Right lung (tissue), 5 donors: ENCODE results near the gene PBRM1. TPM values are rescaled to one million over a fixed set of nuclear protein-coding genes. Genes with fewer than 3 reads are reported as not detected.
A peak's percentile ranks its signal among the peaks of the same experiment; 100 is the strongest.
"Not testable (repeated sequence)": the region's sequence is repeated elsewhere in the genome, so short reads cannot be mapped to it uniquely, and the experiment has no call there.

Source experiments
- DNase-seq, 2 donors: peaks; one replicate each; pipeline ENCODE4 v3.0.0-alpha.2; 2013
- polyA plus RNA-seq, 5 donors: library from polyadenylated mRNA; unstranded; fragments of 120-200 nt; gene quantifications; one replicate each; pipeline versions ENCODE4 v1.2.1 to v1.2.3, GENCODE V29; 2013; ENCODE audit warnings: inconsistent platforms in 1 of 5, low replicate concordance in 1 of 5; ENCODE audit not compliant: insufficient read length in 5 of 5, insufficient read depth in 1 of 5

Gene PBRM1
- polyA plus RNA-seq, 5 donors, result 42.9 to 78.6 (median 65.2) TPM

DNA sequence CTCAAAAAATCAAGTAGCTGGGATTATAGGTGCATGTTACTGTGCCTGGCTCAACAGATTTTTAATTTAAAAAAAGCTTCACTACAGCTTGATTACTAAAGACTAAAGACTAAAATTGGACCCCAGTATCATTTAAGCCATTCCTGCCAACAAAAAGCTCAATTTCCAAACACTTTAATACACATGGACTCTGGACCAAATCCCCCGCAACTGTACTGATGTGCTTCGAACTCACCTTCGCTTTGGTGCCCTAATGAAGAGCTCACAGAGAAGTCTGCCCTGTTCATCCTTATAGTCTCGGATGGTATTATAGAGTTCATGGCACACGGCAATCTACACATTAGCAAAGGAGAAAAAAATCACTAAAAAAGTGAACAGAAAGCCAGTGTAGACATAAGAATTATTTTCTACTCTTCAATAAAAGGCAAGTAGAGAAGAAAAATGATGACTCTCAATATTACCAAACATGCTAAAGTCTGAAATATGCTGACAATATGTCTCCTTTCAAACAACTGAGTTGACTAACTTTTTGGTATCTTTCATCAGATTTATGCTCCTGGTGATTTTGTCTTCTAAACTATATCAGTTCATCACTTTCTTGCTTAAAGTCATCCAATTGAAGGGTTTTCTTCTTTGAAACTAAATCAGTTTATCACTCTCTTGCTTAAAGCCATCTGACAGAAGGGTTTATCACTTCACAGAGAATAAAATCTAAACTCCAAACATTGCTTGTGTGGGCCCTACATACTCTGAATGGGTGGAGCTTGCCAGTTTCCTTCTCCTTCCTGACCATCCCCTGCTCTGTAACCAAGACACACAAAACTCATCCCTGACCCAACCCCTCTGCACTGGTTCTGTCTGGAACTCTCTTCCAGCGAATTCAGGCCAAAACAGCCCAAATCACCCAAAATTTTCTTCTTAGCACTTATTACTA is 7.2 kb downstream of the PBRM1 start:
- DNase-seq, result no peak

DNA sequence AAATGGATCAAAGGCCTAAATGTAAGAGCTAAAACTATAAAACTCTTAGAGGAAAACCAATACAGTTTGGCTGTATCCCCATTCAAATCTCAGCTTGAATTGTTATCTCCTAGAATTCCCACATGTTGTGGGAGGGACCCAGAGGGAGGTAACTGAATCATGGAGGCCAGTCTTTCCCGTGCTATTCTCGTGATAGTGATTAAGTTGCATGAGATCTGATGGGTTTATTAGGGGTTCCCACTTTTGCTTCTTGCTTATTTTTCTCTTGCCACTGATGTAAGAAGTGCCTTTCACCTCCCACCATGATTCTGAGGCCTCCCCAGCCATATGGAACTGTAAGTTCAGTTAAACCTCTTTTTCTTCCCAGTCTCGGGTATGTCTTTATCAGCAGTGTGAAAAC is 9.5 kb downstream of the PBRM1 start:
- not testable (repeated sequence) for DNase-seq

DNA sequence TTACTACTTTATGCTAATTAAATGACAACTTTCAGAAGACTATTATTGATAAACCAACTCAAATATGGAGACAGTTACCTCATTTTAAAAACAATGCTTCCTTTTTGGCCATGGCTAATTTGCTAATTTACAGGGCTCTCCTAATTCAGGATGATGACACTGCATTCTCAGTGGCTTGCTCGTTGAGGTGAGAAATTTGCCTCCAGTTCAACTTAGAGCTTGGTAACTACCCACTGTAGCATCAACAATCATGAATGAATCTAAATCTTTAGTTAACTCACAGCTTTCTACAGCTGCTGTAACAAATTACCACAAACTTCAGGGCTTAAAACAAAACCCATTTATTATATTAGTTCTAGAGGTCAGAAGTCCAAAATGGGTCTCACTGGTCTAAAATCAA is 14.0 kb downstream of the PBRM1 start:
- DNase-seq, result no peak

DNA sequence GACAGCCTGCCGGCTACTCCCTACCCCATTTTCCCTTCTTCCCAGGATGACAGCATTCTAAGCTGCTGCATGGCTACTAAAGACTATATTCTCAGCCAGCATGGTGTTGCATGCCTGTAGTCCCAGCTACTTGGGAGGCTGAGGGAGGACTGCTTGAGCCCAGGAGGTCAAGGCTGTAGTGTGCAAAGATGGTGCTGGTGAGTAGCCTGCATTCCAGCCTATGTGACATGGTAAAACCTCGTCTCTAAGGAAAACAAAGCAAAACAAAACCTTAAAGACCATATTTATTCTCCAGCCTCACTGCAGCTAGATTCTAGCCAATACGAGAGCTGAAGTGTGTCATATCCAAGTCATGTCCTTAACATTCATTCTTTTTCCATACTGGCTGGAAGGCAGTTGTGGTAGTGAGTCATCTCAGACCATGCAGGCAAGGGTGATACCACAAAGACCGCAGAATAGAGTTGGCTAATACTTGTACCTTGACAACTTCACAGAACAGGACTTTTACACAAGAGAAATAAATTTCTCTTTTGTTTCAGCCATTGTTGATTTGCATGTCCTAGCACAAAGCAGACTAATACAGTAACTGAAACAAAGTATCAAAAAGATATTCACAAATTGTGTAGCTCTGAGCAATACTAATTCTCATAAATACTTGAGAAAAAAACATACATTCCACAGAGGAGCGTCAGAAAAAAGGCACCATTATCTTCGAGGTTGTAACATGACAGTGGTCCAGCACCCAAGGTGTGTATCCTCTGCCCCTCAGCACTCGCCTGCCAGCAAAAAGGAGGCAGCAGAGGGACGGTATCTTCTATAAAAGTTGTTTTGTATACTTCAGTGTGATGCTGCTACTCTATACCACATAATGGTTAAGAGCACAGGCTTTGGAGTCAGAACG is 14.8 kb downstream of the PBRM1 start:
- DNase-seq, result no peak

DNA sequence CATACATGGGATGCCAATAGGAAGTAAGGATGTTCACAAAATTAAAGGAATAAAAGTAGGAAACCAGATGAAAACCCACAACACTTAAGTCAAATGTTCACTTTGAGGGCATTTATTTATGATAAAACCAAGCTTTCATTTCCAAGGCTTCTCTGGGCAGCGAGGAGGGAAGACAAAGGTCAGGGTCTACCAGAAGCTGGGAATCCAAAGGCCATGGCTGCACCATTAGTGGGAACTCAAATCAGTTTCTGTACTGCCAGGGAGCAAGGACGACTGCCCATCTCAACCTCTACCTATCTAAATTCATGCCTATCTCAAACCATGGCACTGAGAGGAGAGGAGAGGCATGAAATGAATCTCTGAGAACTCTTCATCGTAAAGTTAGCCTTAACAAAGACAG is 22.6 kb downstream of the PBRM1 start:
- no peak for DNase-seq

DNA sequence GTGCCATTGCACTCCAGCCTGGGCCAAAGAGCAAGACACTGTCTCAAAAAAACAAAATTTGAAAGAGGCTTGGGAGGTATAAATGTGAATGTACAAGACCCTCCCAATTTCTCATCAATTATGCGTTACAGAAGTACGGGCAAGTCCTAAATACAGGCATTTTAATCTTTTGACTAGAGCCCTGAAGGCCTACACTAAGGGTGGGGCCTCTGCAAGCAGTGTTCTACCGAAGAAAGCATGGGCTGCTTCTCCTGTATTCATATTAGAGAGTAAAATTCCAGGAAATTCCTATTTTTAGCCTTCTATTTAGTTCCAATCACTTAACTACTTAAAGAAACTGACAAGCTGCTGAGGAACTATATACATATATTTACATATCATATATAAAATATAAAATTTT is 25.7 kb downstream of the PBRM1 start:
- DNase-seq, result no peak

DNA sequence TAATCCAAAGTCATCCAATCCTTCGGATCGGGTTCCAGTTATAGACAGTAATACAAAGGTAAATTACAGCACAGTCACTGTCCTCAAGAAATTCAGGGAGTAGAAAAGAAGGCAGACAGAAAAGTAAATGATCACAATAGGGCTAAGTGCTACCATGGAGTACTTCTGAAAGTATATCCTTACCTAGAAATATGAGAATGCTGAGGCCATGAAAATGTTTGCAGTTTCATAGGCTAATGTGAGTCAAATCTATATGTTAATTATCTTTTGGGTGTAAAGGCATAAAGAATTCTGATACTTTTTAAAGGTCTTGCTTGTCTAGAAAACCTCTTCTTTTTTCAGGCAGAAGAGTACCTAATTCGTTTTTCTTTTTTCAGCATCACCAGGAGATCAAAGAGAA is 29.8 kb downstream of the PBRM1 start:
- no peak for DNase-seq

DNA sequence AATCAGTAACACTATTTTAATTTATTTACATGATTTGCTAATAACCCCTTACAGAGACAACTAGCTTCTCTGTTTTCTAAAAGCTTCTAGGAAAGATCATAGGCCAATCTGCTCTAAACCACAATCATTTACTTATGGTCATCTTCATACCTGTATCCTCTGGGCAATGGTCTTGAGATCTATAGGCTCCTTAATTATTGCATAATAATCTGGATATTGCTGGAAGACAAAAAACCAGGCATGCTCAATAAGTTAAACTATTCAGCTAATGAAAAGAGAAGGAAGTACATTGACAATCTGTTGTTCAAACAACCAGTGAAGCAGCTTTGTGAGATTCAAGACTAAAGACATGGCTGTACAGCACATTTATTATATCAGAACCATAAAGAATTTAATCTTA is 34.1 kb downstream of the PBRM1 start:
- DNase-seq, result no peak

DNA sequence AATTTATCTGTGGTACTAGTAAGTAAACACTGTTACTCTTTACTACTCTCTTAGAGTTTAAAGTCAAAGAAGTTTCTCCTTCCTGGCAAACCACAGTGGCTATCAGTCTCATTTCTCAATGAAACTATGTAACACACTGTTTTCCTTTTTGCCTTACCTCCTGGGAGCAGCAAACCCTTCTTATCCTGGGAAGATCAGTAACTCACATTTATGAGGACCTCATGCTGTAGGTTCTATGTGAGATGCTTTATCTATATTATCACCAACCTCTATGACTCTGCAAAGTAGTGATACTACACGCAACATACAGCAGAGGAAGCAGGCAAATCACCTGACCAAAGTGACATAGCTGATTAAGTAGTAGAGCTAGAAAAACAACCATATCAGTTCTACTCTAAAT is 35.3 kb downstream of the PBRM1 start:
- no peak for DNase-seq

DNA sequence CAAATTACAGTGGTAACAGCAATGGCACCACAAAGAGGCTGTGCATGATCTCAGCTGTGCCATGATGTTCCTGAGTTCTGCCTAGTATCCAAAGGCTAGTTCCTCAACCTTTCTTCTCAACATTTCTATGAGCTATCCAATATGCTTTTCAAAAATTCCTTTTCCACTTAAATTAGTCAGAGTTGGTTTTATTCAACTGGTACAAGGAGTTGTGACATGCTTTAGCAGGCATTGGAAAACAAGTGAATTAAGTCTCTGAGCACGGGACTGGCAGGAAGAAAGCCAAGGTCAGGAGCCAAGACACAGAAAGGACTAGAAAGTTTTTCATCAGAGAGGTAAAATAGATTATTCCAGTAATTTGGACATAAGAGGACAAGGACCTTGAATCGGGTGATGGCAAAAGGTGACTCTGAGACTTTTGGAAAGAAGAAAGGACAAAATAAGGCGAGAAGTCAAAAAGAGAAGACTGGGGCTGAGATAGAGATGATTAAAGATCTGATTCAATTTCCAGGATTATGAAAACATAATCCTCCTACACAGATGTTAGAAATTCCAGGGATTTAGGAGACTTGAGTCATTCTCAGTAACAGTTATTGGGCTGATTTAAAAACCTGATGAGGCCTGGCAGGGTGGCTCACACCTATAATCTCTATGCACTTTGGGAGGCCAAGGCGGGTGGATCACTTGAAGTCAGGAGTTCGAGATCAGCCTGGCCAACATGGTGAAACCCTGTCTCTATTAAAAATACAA is 36.1 kb downstream of the PBRM1 start:
- no peak for DNase-seq

DNA sequence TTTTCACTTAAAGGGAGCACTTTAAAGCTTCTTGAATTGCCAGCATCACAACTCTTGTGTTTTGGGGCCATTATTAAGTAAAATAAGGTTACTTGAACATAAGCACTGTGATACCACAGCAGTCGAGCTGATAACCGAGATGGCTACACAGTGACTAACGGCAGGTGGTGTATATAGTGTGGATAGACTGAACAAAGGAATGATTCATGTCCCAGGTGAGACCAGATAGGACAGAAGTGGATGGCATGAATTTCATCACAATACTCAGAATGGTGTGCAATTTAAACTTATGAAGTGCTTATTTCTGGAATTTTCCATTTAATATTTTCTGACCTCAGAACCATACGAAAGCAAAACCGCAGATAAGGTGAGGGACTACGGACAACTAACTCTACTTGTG is 40.2 kb downstream of the PBRM1 start:
- no peak for DNase-seq

DNA sequence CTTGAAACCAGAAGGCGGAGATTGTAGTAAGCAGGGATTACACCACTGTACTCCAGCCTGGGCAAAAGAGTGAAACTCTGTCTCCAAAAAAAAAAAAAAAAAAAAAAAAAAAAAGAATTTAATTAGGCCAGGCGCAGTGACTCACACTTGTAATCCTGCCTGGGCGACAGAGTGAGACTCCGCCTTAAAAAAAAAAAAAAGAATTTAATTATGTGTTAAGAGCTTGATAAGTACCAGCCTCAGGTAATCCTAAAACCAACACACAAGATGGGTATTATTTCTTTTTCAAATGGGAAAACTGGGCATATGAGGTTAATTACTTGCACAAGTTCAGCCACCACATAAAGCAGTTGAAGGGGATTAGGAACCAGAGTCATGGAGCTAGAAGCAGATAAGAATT is 49.0 kb downstream of the PBRM1 start:
- no peak for DNase-seq

DNA sequence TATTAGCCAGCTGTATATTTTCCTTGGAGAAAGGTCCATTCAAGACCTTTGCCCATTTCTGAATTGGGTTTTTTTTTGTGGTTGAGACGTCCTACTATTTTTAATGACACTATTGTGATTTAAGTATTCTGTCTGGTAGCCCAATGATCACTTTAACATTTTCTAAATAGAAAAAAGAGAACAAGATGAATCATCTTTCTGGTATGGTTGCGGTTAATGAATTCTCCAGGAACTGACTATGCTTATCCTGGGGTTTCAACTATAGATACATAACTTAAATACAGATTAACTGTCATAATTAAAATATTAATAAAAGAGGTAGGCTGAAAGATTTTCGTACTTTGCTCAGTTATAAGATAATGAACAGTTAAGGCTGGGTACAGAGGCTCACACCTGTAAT is 51.9 kb downstream of the PBRM1 start:
- no peak for DNase-seq

DNA sequence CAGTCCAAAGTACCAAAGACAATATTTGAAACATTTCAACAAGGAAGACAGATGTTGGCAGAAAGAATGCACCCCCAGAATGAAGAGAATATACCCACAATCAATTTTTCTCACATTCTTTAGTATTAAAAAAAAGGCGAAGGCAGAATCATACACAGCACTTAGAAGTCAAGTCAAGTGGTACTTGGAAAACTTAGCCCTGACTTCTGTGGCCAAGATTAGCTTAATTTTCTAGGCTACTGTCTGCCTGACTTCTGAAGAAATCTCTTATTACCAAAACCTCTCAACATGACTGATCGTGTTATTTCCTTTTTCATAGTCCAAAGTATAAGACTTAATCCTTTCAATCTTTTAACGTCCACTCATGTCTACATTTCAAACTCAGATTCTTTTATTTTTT is 60.7 kb downstream of the PBRM1 start:
- no peak for DNase-seq

DNA sequence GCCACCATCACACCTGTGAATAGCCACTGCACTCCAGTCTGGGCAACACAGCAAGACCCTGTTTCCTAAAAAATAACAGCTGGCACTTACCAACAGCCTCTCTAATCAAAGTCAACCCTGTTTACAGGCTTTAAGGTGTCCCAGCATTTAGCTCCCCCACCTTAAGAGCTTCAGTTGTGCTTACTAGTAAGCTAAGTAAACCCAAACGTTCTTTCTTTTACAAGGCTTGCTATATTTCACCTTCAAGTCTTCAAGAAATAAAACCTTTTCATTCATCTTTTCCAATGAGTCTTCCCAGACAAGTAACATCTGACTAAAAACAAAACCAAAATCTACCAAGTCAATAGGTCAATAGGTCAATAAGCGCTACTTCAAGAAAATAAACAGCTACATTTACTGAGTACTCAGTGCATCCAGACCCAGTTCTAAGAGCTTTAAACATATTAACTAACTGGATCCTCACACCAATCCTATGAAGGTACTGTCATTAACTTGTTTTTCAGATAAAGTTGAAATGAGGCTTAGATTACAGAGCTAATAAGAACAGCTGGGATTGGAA is 62.4 kb downstream of the PBRM1 start:
- DNase-seq, result no peak

DNA sequence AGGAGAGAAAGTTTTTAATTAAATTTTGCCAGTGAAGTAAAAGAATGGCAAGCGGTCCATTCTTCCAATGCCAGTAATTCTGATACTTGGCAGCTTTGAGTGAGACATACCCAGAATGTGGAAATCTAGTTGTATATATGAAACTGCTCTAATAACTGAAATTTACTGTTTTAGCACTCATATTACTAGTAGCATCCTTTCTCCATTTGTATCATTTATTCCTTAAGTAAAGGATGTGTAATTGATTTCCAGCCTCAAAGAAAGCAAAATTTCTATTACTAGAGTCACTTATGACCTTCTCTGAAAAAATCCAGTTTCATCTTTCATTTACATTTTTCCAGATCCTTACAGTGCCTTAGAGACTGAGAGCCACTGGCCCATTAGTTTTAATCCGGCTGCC is 65.1 kb downstream of the PBRM1 start:
- no peak for DNase-seq

DNA sequence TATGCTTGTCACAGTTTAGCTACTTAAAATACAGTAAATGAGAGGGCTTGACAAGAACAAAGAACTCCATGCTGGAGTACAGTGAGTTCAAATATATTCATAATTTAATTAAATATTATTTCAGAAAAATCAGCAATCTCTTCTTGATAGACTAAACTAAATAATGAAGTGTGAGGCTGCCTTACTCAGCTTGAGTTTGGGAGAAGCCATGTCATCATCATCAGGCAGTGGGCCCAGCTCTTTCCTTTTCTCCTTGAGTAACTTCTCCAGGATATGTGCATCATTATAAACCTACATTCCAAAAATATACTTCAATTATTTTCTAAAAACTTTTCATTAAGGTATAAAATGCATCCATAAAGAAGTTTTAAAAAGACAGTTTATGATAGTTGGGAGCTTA is 70.5 kb downstream of the PBRM1 start:
- peak; percentile 75 to 79 for DNase-seq

DNA sequence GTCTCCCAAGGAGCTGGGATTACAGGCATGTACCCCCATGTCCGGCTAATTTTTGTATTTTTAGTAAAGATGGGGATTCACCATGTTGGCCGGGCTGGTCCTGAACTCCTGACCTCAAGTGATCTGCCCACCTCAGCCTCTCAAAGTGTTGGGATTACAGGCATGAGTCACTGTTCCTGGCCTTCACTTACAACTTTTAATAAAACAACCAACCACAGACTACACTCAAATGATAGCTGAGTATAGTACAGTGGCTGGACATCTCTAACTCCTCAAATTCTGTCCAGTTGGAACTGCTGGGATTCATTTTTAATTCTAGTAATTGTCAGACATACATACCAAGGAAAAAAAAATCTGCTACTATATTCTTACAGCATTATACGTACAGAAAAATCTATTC is 71.0 kb downstream of the PBRM1 start:
- DNase-seq, result no peak

DNA sequence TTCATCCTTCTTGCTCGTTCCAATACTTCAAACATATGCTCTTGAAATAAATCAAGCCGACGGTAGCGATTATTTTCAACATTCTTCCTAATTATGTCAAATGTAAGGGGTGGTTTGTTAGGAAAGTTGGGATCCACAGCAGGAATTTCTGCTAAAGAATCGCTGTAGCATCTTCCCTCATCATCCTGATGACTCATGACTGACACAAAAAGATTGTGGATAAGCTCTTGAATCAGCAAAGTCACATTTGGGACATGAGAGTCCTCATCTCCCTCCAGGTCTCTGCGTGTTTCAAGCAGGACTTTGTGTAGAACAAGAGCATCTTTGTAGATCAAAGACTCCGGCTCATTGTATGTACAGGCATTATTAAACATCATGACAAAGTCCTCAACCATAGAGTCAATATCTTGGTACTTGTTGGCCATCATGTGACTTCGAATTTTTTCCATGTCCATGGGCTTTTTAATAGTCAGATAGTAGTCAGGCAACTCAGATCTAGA is 76.3 kb downstream of the PBRM1 start:
- DNase-seq, result no peak

DNA sequence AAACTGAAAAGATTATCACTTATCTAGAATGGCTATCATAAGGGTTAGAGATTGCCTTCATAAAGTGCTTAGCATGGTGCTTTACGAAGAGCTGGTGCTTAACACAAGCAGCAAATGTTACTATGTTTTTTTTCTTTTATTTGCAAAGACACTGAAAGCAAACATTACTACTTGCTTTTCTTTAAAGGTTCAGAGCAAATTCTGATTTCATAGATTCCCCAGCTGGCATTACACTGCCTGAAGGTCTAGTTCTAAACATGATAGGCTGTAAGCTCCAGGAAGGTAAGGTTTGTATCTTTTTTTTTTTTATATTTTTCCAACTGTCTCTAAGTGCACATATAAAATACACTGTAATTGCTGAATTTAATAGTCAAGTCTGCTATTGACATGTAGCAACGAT is 77.4 kb downstream of the PBRM1 start:
- DNase-seq, result no peak

DNA sequence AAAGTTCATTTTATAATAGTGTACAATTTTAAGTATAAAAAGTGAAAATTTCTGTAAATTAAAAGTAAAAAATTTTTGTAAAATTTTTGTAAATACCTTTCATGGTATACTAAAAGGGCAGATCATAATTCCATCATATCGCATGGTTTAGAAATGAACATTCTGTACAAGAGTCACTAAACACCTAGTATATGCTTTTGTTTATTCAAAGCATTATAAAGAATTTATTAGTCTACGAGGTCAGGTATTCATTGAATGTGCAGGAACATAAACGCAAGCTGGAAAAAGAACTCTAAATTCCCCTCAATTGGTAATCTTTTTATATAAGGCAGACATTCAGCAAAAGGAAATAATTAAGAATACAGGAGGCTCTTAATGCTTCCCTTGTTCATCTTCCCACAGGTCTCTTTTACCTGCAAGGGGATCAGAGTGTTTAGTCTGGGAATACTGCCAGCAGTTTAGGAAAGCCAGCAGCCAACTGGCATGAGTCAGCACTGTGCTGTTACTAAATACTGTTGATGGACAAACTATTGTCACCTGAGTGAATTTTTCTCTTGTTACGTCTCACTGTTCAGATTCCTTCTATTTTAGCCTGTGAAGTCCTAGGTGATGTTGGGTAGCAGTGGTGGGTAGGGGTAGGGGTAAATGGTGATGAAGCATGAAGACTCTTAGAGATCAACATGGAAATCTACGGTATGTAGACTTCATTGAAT is 79.2 kb downstream of the PBRM1 start:
- no peak for DNase-seq
